Right ventricle myocardium inferior (tissue), 1 donor: ENCODE measurements around the gene SPCS3. TPM values are rescaled to one million over a fixed set of nuclear protein-coding genes. Genes with fewer than 3 reads are reported as not detected.
A peak's percentile ranks its signal among the peaks of the same experiment; 100 is the strongest.
"Not testable (repeated sequence)": the region's sequence is repeated elsewhere in the genome, so short reads cannot be mapped to it uniquely, and the experiment has no call there.

Source experiments
- ATAC-seq: fragments of 200-7000 bp; cut with Tn5 transposase; one replicate; pipeline ENCODE4 v1.9.1; 2020; ENCODE audit warnings: mild to moderate bottlenecking, moderate library complexity
- DNase-seq: peaks from one replicate; pipeline ENCODE4 v3.0.0; 2021; ENCODE audit errors: missing footprints
- intact Hi-C: fragments of 100-400 bp; cut with DNase I; formaldehyde crosslinking; loops from one replicate; pipeline ENCODE4 v1.11.0; 2022
- long read RNA-seq: library from polyadenylated mRNA; unstranded; transcript quantifications from one replicate; pipeline ENCODE4 v2.0.0, GENCODE V29; 2021
- total RNA-seq: library from RNA; stranded (reverse); fragmentation: NEBNext Ultra II Directional; extraction: Animal tissue kit (Norgen Biotek cat#: 25700); gene quantifications from one replicate; pipeline ENCODE4 v1.2.1, GENCODE V29; 2021
- donor health status: DM: no; HTN: yes; CAD: no; lungs with severe emphysema.

Gene SPCS3
- total RNA-seq = 87.9 TPM
- long read RNA-seq, full-length matches to known transcripts = 20 of 24 reads
- long read RNA-seq, partial matches to known transcripts = 0 of 24 reads
- long read RNA-seq, other reads (novel, unspliced or antisense) = 4 of 24 reads

GRCh38 chr4:176319704-176320339 is at the start of gene SPCS3:
SPCS3 (plus strand) TSS chr4:176319966; CDS start chr4:176320077, 111 bp downstream.
- intact Hi-C loops = loop anchor here (2.0 kb wide), 1 partner anchor 125 kb away; the partner anchor contains the start of gene SPATA4
- peak; percentile 99 for ATAC-seq

GRCh38 chr4:176270669-176271068 is 49.1 kb upstream of the SPCS3 start:
- no peak for ATAC-seq
- intact Hi-C loops = no loop called here
- DNase-seq = no peak

More at GRCh38 chr4:176319704-176320339, at the start of gene SPCS3:
- DNase-seq = peak; percentile 99

- ATAC-seq = no peak
- intact Hi-C loops = no loop called here
- DNase-seq = no peak
Measured at GRCh38 chr4:176271749-176272148, 48.0 kb upstream of the SPCS3 start.

- no peak for ATAC-seq
- intact Hi-C loops = no loop called here
- DNase-seq = no peak
Measured at GRCh38 chr4:176272799-176273198, 47.0 kb upstream of the SPCS3 start.

GRCh38 chr4:176273736-176274135 is 46.0 kb upstream of the SPCS3 start:
- intact Hi-C loops = no loop called here
- ATAC-seq (no peak), DNase-seq (no peak)

GRCh38 chr4:176274441-176274840 is 45.3 kb upstream of the SPCS3 start:
- intact Hi-C loops = no loop called here
- ATAC-seq (peak; percentile 71), DNase-seq (no peak)

- DNase-seq = no peak
- intact Hi-C loops = loop anchor here (1.0 to 5.0 kb wide), 4 partner anchors 39 to 126 kb away; partner anchors contain the start of gene SPATA4
- ATAC-seq = no peak
Measured at GRCh38 chr4:176276710-176277109, 43.1 kb upstream of the SPCS3 start.

GRCh38 chr4:176277162-176277904 is 42.4 kb upstream of the SPCS3 start:
- DNase-seq = no peak
- peak; percentile 79 for ATAC-seq

GRCh38 chr4:176279560-176279959 is 40.2 kb upstream of the SPCS3 start:
- intact Hi-C loops = loop anchor here (5.0 kb wide), 2 partner anchors 42 to 63 kb away; no protein-coding TSS in a partner anchor
- not testable (repeated sequence) for ATAC-seq, DNase-seq

More at GRCh38 chr4:176277162-176277904, 42.4 kb upstream of the SPCS3 start:
- intact Hi-C loops = loop anchor here (1.0 to 5.0 kb wide), 4 partner anchors 40 to 127 kb away; partner anchors contain the start of gene SPATA4

GRCh38 chr4:176286728-176287127 is 33.0 kb upstream of the SPCS3 start:
- intact Hi-C loops = no loop called here
- no peak for ATAC-seq
- no peak for DNase-seq

- intact Hi-C loops = no loop called here
- DNase-seq (no peak), ATAC-seq (no peak)
Measured at GRCh38 chr4:176287546-176287945, 32.2 kb upstream of the SPCS3 start.

- intact Hi-C loops = no loop called here
- ATAC-seq = no peak
Measured at GRCh38 chr4:176288020-176288419, 31.7 kb upstream of the SPCS3 start.

GRCh38 chr4:176289561-176289960 is 30.2 kb upstream of the SPCS3 start:
- intact Hi-C loops = no loop called here
- ATAC-seq = no peak
- no peak for DNase-seq

More at GRCh38 chr4:176288020-176288419, 31.7 kb upstream of the SPCS3 start:
- no peak for DNase-seq

GRCh38 chr4:176290520-176290919 is 29.2 kb upstream of the SPCS3 start:
- intact Hi-C loops = no loop called here
- no peak for ATAC-seq
- DNase-seq = no peak

- no peak for ATAC-seq
- DNase-seq = no peak
Measured at GRCh38 chr4:176291748-176292147, 28.0 kb upstream of the SPCS3 start.

GRCh38 chr4:176292920-176293319 is 26.8 kb upstream of the SPCS3 start:
- intact Hi-C loops = no loop called here
- ATAC-seq = no peak
- no peak for DNase-seq

More at GRCh38 chr4:176291748-176292147, 28.0 kb upstream of the SPCS3 start:
- intact Hi-C loops = no loop called here

GRCh38 chr4:176293660-176294059 is 26.1 kb upstream of the SPCS3 start:
- DNase-seq = no peak
- no peak for ATAC-seq
- intact Hi-C loops = no loop called here

GRCh38 chr4:176295907-176296306 is 23.9 kb upstream of the SPCS3 start:
- intact Hi-C loops, ATAC-seq: not testable (repeated sequence)

GRCh38 chr4:176298664-176299063 is 21.1 kb upstream of the SPCS3 start:
- no peak for DNase-seq
- no peak for ATAC-seq
- intact Hi-C loops = no loop called here

More at GRCh38 chr4:176295907-176296306, 23.9 kb upstream of the SPCS3 start:
- DNase-seq = not testable (repeated sequence)
